Activated naive CD8-positive, alpha-beta T cell treated with anti-CD3 and anti-CD28 coated beads, Interleukin-2, amount 10 ng/mL, durations not matched to agents 7 days and 5 days (primary cell): Measurements from ENCODE around the gene SUSD3. TPM values are rescaled to one million over a fixed set of nuclear protein-coding genes. Genes with fewer than 3 reads are reported as not detected.
"Not testable (repeated sequence)": the region's sequence is repeated elsewhere in the genome, so short reads cannot be mapped to it uniquely, and the experiment has no call there.

Experiments
- ATAC-seq: fragments of 150-1000 bp; cut with Tn5 transposase; one replicate; pipeline ENCODE4 v1.10.0; 2021; ENCODE audit warnings: low read depth, moderate library complexity
- POLR2A ChIA-PET: fragments of 350-600 bp; sonication (Branson Sonifier 250); formaldehyde crosslinking; loops from one replicate; lab custom pipeline; 2021; ENCODE audit warnings: antibody characterized with exemption; lab: Charles Lee
- DNase-seq: peaks from one replicate; pipeline ENCODE4 v3.0.0; 2021
- H3K27ac Mint-ChIP-seq: one replicate; pipeline ENCODE4 v1.8.0; 2022; ENCODE audit warnings: mild to moderate bottlenecking, mixed read lengths
- H3K27me3 Mint-ChIP-seq: one replicate; pipeline ENCODE4 v1.8.0; 2022; ENCODE audit warnings: mild to moderate bottlenecking, moderate library complexity, mixed read lengths
- H3K36me3 Mint-ChIP-seq: one replicate; pipeline ENCODE4 v1.8.0; 2021; ENCODE audit warnings: mild to moderate bottlenecking, mixed read lengths
- H3K4me1 Mint-ChIP-seq: one replicate; pipeline ENCODE4 v1.8.0; 2021; ENCODE audit warnings: mixed read lengths
- H3K4me3 Mint-ChIP-seq: one replicate; pipeline ENCODE4 v1.8.0; 2022; ENCODE audit warnings: mild to moderate bottlenecking, moderate library complexity, mixed read lengths
- H3K9me3 Mint-ChIP-seq: one replicate; pipeline ENCODE4 v1.8.0; 2021; ENCODE audit warnings: mixed read lengths
- total RNA-seq, 2 experiments: library from RNA; stranded (reverse); gene quantifications; one replicate each; pipeline ENCODE4 v1.2.3, GENCODE V29; 2021

Gene SUSD3
- total RNA-seq, 2 experiments from 2014 or later: 68.0 to 70.4 TPM

GRCh38 chr9:93116072-93116961 lies 57.8 kb downstream of the SUSD3 start:
- Mint-ChIP-seq H3K27me3 (no peaks in the 10 kb centered on the region), H3K27ac (no peak overlapping the region), H3K4me3 (no peak overlapping the region), H3K36me3 (peaks cover 4% of the 10 kb centered on the region), H3K4me1 (peaks cover 15% of the 10 kb centered on the region), H3K9me3 (no peaks in the 10 kb centered on the region)
- no peak for ATAC-seq
- POLR2A ChIA-PET: no interaction called here
- peak; percentile 25 for DNase-seq

DNA sequence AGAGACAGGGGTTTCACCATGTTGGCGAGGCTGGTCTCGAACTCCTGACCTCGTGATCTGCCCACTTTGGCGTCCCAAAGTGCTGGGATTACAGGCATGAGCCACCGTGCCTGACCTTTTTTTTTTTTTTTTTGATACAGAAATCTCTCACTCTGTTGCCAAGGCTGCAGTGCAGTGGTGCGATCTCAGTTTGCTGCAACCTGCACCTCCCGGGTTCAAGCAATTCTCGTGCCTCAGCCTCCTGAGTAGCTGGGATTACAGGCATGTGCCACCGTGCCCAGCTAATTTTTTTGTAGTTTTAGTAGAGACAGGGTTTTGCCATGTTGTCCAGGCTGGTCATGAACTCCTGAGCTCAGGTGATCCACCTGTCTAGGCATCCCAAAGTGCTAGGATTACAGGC lies 59.0 kb downstream of the SUSD3 start:
- H3K27ac Mint-ChIP-seq, H3K27me3 Mint-ChIP-seq, POLR2A ChIA-PET, H3K36me3 Mint-ChIP-seq, ATAC-seq, H3K4me3 Mint-ChIP-seq, H3K9me3 Mint-ChIP-seq: not testable (repeated sequence)
- H3K4me1 Mint-ChIP-seq: peaks cover 15% of the 10 kb centered on the region
- DNase-seq: peak; percentile 4

GRCh38 chr9:93117924-93118862 lies 59.7 kb downstream of the SUSD3 start:
- ATAC-seq (no peak), DNase-seq (peak; percentile 22)
- Mint-ChIP-seq H3K27me3 (no peaks in the 10 kb centered on the region), H3K36me3 (peaks cover 2% of the 10 kb centered on the region), H3K27ac (no peak overlapping the region), H3K4me1 (peaks cover 15% of the 10 kb centered on the region), H3K9me3 (no peaks in the 10 kb centered on the region), H3K4me3 (no peak overlapping the region)
- POLR2A ChIA-PET: interaction anchor here (2.4 kb wide), 1 partner anchor 16 kb away, joined by 12 read pairs; the partner anchor contains the start of gene NINJ1

DNA sequence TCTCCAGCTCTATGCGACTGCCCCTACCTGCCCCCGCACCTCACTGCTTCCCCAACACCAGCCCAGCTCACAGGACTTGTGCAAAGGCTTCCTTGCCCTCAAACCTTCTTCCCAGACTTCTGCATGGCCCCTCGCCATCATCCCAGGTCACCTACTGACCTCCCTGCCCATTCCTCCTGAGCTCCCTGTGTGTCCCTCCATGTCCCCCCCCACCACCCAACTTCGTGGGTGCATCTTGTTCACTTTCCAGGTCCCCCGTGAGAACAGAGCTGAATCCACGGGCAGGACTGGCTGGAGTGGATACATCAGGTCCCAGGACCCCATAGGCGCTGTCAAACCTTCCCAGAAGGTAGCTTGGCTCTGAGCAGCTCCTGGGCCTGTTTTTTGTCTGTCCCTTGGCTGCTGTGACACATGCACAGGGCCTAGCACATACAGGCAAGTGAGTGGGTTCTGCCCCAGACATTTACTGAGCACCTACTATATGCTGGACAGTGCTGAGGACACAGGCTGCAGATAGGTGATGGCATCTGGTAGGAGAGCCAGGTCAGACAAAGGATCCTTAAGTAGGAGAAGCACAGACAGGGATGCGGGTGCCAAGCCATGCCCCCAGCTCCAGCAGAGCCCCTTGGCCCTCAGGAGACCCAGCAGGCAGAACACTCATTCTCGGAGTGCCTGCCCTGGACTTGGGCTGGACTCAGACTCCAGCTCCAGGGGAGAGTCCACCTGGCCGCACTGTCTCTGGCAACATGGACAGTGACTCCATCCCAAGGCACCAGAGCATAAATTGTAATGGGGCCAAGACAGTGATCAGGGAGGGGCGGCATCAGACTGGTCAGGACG lies 60.6 kb downstream of the SUSD3 start:
- Mint-ChIP-seq H3K9me3 (no peaks in the 10 kb centered on the region), H3K4me1 (peaks cover 15% of the 10 kb centered on the region), H3K27me3 (no peaks in the 10 kb centered on the region), H3K36me3 (peaks cover 1% of the 10 kb centered on the region), H3K4me3 (no peak overlapping the region), H3K27ac (peak overlapping the region; percentile 91)
- DNase-seq: peak; percentile 24
- ATAC-seq: no peak
- POLR2A ChIA-PET: interaction anchor here (1.0 to 2.4 kb wide), 2 partner anchors 10 to 15 kb away, joined by 4 to 12 read pairs; partner anchors contain the start of gene NINJ1

GRCh38 chr9:93119703-93119952 lies 61.1 kb downstream of the SUSD3 start:
- no peaks in the 10 kb centered on the region for H3K9me3 Mint-ChIP-seq
- H3K27me3 Mint-ChIP-seq: no peaks in the 10 kb centered on the region
- peaks cover 15% of the 10 kb centered on the region for H3K4me1 Mint-ChIP-seq
- H3K36me3 Mint-ChIP-seq: peaks cover 1% of the 10 kb centered on the region
- DNase-seq (no peak), ATAC-seq (no peak)
- peak overlapping the region; percentile 91 for H3K27ac Mint-ChIP-seq
- POLR2A ChIA-PET: interaction anchor here (1.0 to 2.4 kb wide), 3 partner anchors 10 to 55 kb away, joined by 4 to 12 read pairs (median 4); partner anchors contain the start of gene NINJ1
- peak overlapping the region; percentile 32 for H3K4me3 Mint-ChIP-seq

DNA sequence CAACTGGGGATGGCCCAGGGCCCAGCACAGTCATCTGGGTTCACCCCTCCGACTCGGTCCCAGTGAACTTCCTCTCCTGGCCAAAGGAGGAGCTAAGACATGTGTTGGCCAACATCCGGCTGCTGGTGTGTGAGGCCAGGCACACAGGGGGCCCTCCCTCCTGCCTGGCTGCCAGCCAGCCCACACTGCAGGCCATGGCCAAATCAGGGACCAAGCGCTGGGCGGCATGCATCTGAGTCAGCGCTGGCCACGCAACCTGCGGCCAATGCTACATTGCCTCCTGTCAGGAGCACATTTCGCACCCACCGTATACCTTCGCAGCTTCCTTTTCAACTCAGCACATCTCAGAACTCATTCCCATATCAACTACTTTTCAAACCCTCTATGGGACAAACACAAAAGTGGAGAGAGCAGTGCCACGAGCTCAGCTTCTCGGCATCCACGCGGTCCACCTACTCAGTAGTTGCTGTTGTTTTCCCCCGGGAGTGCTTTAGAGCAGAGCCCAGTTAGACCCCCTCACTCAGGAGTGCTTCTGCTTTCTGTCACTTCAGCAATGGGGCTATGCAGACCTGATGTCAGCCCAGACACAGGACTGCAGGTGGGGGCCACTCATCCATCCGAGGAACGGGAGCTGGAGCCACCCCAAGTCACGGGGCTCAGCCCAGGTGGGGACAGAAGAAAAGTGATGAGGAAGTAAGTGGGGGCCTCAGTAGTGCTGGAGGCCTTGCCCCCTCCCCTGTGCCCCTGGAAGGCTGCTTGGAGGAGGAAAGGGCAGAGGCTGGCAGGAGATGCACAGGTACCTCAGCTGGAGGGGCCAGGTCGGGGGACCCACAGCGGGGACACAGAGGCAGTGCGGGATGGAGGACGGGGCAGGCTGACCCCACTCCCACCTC lies 61.7 kb downstream of the SUSD3 start:
- peak; percentile 89 for ATAC-seq
- Mint-ChIP-seq H3K27me3 (no peaks in the 10 kb centered on the region), H3K9me3 (no peaks in the 10 kb centered on the region), H3K27ac (peak overlapping the region; percentile 91), H3K4me3 (peak overlapping the region; percentile 32), H3K36me3 (peaks cover 1% of the 10 kb centered on the region), H3K4me1 (peaks cover 15% of the 10 kb centered on the region)
- POLR2A ChIA-PET: interaction anchor here (1.0 to 2.4 kb wide), 3 partner anchors 9 to 55 kb away, joined by 4 to 12 read pairs (median 4); partner anchors contain the start of gene NINJ1
- DNase-seq: peak; percentile 57

DNA sequence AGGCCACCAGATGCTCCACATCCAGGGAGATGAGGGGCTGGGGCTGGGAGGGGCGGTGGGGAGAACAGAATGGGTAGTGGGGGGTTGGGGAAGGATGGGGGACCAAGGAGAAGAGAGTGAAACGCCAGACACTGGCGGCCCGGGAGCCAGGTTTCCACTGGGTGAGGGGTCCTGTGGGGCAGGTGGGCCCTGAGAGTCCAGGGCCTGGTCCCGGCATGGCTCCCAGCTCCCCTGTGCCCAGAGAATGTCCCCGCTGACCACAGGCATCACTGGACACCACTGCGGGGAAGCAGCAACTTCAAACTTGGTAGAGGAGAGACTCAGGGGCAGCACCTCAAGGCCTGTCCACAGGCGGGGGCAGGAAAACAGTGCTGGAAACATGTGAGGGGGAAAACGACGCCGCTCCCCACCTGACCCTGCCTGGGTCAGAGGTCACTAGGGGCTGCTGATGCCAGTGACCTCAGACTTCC lies 62.4 kb downstream of the SUSD3 start:
- ATAC-seq (no peak), DNase-seq (peak; percentile 24)
- no peak overlapping the region for H3K27ac Mint-ChIP-seq

GRCh38 chr9:93121316-93122241 lies 63.1 kb downstream of the SUSD3 start:
- no peaks in the 10 kb centered on the region for H3K9me3 Mint-ChIP-seq
- peaks cover 5% of the 10 kb centered on the region for H3K36me3 Mint-ChIP-seq
- no peaks in the 10 kb centered on the region for H3K27me3 Mint-ChIP-seq
- ATAC-seq (no peak), DNase-seq (peak; percentile 31)
- H3K4me1 Mint-ChIP-seq: peaks cover 23% of the 10 kb centered on the region
- POLR2A ChIA-PET: no interaction called here
- peak overlapping the region; percentile 68 for H3K27ac Mint-ChIP-seq
- no peak overlapping the region for H3K4me3 Mint-ChIP-seq

More for the DNA sequence above, 62.4 kb downstream of the SUSD3 start:
- H3K9me3 Mint-ChIP-seq: no peaks in the 10 kb centered on the region
- H3K36me3 Mint-ChIP-seq: peaks cover 3% of the 10 kb centered on the region
- no peak overlapping the region for H3K4me3 Mint-ChIP-seq
- H3K27me3 Mint-ChIP-seq: no peaks in the 10 kb centered on the region
- peaks cover 17% of the 10 kb centered on the region for H3K4me1 Mint-ChIP-seq
- POLR2A ChIA-PET: interaction anchor here (1.3 to 2.4 kb wide), 2 partner anchors 13 to 56 kb away, joined by 4 to 12 read pairs; partner anchors contain the start of gene NINJ1

GRCh38 chr9:93122721-93123221 lies 64.3 kb downstream of the SUSD3 start:
- Mint-ChIP-seq H3K27me3 (no peaks in the 10 kb centered on the region), H3K36me3 (peaks cover 5% of the 10 kb centered on the region)

GRCh38 chr9:93123561-93124283 lies 65.2 kb downstream of the SUSD3 start:
- ATAC-seq (no peak), DNase-seq (peak; percentile 32)
- Mint-ChIP-seq H3K9me3 (no peaks in the 10 kb centered on the region), H3K27me3 (no peaks in the 10 kb centered on the region), H3K36me3 (peaks cover 5% of the 10 kb centered on the region), H3K27ac (peak overlapping the region; percentile 48), H3K4me3 (no peak overlapping the region), H3K4me1 (peaks cover 34% of the 10 kb centered on the region)
- POLR2A ChIA-PET: interaction anchor here (3.4 kb wide), 1 partner anchor 11 kb away, joined by 12 read pairs; the partner anchor contains the start of gene NINJ1

More at GRCh38 chr9:93122721-93123221, 64.3 kb downstream of the SUSD3 start:
- POLR2A ChIA-PET: no interaction called here
- Mint-ChIP-seq H3K27ac (no peak overlapping the region), H3K4me3 (no peak overlapping the region), H3K9me3 (no peaks in the 10 kb centered on the region), H3K4me1 (peaks cover 33% of the 10 kb centered on the region)
- ATAC-seq (no peak), DNase-seq (peak; percentile 28)
